HG03108 (cell line): Measurements from ENCODE around the gene AGTR1.
"Not testable (repeated sequence)": the region's sequence is repeated elsewhere in the genome, so short reads cannot be mapped to it uniquely, and the experiment has no call there.

ENCODE experiments used
- ATAC-seq: cut with Tn5 transposase; IDR thresholded peaks from one replicate; pipeline ENCODE4 v1.9.1; 2021; ENCODE audit warnings: moderate library complexity; ENCODE audit not compliant: unreplicated experiment

AGTR1 gene

DNA sequence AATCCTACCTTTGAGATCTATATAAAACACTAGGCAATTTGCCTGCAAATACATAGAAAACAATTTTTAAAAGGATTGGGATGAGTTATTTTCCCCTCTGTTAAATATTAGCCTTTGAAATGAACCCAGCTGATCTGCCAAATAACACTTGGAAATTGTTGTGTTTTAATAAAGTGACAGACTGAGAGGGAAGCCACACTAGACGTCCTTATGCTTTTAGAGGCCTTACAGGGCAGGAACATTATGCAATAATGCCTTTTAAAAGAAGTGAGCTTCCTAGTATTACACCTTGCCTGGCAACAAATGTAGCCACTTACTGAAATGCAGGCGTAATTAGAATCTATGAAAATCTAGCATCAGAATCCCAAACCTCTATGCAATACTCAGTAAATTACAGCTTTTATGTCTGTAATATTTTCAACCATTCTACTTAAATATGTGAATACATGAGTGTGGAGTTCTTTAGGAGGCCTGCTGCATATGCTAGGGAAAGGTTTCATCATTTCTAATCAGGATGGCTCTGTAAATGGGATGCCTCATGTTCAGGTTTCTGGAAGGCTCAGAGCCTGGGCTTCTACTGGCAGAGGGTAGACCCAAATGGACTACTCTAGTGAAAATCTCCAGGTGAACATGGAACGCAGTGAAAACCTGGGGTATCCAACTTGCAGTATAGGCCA, 20.3 kb downstream of the AGTR1 start:
- no peak for ATAC-seq

DNA sequence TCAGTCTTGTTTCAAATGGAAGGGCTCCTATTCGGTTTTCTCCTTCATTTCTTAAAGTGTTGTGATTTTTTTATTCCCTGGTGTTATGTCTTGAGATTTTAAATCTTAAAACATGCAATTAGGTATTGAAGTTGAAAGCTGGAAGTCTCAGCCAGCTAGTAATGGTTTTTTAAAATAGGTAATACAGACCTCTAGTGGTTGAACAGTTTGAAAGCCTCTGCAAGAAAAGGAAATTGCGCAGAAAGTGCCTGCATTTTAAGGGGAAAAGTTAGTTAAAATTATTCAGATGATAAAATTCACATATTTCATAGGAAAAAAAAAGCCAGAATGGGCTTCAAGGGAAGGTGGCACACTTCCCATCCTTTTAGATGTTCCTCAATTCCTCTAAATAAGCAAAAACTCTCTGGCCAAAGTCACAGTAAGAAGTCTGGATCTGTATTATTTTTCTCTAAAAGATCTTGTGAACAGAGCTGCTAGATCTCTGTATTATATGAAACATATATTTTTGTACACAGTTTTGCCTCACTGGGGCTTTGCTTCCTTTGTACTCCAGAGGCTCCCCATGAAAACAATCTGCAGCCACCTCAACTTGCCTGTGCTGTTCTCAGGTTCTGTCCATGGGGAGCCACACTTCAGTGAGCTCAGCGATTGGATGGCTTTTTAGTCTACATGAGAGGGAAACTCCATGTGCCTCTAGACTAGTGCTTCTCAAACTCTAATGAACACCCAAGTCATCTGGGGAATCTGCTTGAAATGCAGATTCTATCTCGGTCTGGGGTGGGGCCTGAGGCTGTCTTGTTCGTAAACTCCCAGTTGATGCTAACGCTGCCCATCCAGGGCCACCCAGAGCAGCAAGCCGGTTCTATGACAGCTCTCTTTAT, 21.5 kb downstream of the AGTR1 start:
- ATAC-seq: no peak

DNA sequence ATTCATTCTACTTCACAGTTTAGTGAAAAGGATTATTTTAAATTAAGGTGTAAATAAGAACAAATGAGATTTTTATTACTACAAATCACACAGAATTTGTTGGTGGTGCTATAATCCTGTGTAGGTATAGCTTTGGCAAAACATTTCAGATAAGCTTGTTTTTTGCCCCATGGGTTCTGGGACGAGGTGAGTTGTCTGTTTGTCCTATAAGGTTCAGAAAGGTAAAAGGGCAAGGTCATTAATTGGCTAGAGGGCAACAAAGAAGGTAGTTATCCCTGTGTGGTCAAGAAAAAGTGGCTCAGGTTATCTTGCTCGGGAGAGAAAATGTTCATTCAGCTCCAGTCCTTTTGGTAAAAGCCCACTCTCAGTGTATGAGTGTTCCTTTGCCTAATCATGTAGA, 23.2 kb downstream of the AGTR1 start:
- ATAC-seq: no peak

GRCh38 chr3:148723631-148724030, 25.9 kb downstream of the AGTR1 start:
- ATAC-seq: no peak

DNA sequence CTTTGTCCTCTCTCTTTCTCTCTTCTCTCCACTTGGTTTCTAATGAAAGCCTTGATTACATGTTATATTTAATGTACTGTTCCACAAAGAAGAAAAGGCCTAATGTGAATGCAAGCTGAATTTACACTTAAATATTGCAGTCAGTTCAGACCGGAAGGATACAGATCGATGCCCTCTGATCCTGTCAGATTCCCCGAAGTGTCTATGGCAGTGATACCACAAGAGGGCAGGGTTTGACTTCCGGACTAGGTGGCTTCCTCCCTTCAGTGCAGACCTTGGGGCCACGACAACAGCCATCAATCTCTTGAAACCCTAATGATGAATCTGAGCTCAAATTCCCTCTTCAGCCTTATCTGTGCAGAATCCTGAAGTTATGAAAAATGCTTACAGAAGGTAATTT, 29.5 kb downstream of the AGTR1 start:
- ATAC-seq: peak; percentile 76

DNA sequence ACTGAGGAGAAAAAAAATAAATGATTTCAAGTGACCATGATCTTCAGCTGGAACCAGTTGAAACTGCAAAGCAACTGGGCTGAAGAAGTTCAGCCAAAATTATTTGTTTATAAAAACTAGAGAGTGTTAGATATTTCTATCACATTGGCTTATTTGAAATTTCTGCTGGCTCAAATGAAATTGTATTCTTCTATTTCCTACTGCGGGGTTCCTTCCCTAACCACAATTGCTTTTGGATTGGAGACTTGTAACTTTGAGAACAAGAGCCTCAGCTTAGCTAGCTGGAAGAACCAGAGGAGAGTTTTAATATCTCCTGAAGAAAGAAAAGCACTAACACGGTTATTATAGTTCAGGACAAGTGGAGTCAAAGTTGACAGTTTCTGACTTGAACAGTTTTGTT, 31.1 kb downstream of the AGTR1 start:
- ATAC-seq: no peak

DNA sequence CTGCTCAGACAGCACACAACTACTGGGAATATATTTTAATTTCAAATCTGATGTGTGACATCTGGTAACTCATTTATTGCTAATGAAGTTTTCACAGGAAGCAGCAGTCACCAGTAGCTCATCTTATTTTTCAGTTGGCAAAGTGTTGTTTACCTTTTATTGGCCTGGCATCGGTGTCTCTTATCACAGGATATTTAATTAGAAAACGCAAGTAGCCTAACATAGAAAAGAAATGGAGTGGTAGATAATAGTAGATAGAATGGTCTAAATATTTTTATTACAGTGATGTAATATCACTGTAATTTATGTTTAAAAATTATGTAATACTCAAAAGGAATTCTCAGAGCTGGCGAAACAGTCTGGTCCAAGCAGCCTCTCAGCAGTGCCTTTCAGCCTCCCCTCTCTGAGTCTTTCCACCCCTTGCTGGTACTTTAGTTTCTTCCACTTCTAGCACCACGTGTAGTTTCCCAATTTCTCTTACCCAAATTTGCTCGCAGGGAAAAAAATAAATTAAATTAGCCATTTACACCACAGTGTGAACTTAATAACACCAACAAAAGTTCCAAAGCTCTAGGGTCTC, 31.9 kb downstream of the AGTR1 start:
- no peak for ATAC-seq

- no peak for ATAC-seq
Observed at GRCh38 chr3:148730676-148731075, 33.0 kb downstream of the AGTR1 start.

GRCh38 chr3:148735597-148735996, 37.9 kb downstream of the AGTR1 start:
- no peak for ATAC-seq

DNA sequence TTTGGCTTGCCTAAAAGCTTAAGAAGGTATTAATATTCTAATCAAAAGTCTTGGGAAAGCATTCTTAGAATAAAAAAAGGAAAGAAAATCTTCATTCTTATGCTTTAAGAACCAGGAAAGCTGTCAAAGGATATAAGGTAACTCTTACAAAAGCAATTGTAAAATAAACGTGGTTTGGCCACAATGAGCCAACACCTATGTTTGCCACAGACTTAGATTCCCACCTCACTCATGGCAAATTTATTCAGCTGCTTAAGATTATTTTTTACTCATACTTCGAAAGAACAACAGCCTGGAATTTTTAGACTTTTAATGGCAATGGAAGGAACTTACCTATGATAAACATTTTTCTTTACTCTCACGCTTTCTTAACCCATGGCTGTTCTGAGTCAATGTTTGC, 38.4 kb downstream of the AGTR1 start:
- no peak for ATAC-seq

GRCh38 chr3:148737104-148737530, 39.4 kb downstream of the AGTR1 start:
- ATAC-seq: no peak

DNA sequence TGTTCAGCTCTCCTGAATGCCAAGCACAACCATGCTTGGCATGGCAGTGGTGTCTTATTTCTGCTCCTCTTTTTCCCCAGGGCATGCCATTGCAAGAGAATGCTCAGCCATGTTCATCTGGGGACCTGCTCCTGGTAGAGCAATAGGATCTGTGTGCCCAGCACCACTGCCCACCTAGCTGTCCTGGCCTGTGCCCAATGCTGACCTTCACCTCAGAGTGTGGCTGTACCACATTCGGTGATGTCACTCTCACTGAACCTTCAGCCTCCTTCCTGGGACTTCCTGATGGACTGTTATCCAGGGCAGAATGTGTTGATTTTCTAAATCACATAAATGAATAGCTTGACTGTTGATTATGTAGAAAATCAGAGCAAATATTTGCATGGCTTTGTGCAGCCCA, 42.0 kb downstream of the AGTR1 start:
- no peak for ATAC-seq

- ATAC-seq: no peak
Observed at GRCh38 chr3:148740291-148740690, 42.6 kb downstream of the AGTR1 start.

DNA sequence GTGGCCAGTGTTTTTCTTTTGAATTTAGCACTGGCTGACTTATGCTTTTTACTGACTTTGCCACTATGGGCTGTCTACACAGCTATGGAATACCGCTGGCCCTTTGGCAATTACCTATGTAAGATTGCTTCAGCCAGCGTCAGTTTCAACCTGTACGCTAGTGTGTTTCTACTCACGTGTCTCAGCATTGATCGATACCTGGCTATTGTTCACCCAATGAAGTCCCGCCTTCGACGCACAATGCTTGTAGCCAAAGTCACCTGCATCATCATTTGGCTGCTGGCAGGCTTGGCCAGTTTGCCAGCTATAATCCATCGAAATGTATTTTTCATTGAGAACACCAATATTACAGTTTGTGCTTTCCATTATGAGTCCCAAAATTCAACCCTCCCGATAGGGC, 43.5 kb downstream of the AGTR1 start:
- no peak for ATAC-seq

GRCh38 chr3:148742118-148742517, 44.4 kb downstream of the AGTR1 start:
- no peak for ATAC-seq

DNA sequence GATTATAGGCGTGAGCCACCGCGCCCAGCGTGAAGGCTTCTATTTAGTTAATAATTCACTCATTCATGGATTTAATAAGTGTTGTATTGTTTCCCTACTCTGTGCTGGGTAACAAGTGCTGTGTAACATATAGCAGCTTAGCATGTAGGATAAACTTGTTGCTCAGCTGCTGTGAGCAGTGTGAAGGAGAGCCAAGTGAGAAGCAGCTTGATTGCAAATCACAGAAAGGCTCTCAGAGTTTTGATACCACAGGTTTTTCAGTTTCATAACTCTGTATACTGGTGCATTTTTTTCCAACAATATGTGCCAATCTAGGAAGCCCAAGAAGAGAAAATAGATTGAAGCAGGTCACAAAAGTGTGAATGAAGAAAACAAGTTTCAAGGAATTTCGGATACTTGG, 48.4 kb downstream of the AGTR1 start:
- no peak for ATAC-seq

GRCh38 chr3:148748283-148748682, 50.6 kb downstream of the AGTR1 start:
- no peak for ATAC-seq

DNA sequence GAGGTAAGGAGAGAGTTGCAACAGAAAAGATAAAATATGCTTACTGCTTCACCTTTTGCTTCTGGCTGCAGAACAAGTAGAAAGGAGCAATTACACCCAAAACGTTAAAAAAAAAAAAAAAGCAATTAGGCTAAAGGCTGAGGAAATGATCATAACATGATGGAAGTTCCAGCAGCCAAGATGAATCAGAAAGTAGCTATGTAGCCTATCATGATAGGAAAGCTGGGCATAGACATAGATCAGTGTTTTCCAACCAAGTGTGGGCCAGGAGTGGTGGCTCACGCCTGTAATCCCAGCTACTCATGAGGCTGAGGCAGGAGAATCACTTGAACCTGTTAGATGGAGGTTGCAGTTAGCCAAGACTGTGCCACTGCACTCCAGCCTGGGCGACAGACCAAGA, 52.6 kb downstream of the AGTR1 start:
- ATAC-seq: no peak

- ATAC-seq: no peak
Observed at GRCh38 chr3:148751461-148751860, 53.8 kb downstream of the AGTR1 start.

DNA sequence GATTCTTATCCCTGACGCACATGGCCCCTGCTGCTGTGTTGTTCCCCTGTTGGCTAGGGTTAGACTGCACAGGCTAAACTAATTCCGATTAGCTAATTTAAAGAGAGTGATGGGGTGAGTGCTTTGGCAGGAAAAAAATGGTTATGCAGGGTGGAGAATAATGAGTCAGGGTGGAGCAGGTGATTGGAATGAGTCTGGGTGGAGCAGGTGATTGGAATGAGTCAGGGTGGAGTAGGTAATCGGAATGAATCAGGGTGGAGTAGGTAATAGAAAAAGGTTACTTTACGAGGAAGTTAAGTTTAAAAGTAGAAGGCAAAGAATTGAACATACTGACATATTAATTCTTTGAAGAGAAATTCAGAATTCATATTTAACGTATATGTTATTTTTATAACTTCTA, 55.7 kb downstream of the AGTR1 start:
- not testable (repeated sequence) for ATAC-seq

- ATAC-seq: no peak
Observed at GRCh38 chr3:148755570-148755969, 57.9 kb downstream of the AGTR1 start.

DNA sequence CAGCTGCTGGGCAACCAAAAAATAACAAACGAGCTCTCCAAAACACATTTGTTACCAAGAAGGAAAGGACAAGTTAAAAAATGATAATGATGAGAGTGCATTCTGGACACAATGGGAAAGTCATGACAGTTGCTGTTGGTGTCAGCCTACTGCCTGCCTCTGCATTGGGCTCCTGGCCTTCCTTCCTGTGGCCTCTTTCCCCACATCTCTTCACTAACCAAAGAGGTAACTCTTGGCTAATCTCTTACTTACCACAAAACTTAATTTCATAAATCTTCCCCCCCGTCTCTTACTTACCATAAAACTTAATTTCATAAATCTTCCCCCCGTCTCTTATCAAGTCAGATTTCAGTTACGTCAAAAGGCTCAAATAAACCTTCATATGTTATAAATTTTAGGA, 58.6 kb downstream of the AGTR1 start:
- ATAC-seq: no peak
